K562 (cell line): ENCODE results near the gene PRPF8. TPM values are rescaled to one million over a fixed set of nuclear protein-coding genes. Genes with fewer than 3 reads are reported as not detected.

Source experiments
- CXXC5 ChIP-seq: fragments of 250-450 bp; sonication (Bioruptor Pico); IDR thresholded peaks from 2 replicates; pipeline ENCODE4 v1.8.0; 2022; ENCODE audit warnings: inconsistent platforms, mild to moderate bottlenecking, moderate library complexity
- EGR1 ChIP-seq: fragments of 450-650 bp; conservative IDR thresholded peaks from 2 replicates; pipeline ENCODE4 v1.6.1; 2017; ENCODE audit warnings: mild to moderate bottlenecking
- POLR2A ChIP-seq: fragments of 450-650 bp; conservative IDR thresholded peaks from 2 replicates; pipeline ENCODE4 v1.6.1; 2016
- SIN3A ChIP-seq, 2 experiments: fragments of 150-350 bp in 1 of 2; IDR thresholded peaks; 2 replicates each; pipeline ENCODE4 v1.6.1; 2011 to 2016; ENCODE audit warnings: borderline replicate concordance in 2 of 2, low read depth in 2 of 2, low read length in 2 of 2, mild to moderate bottlenecking in 2 of 2, moderate library complexity in 2 of 2; ENCODE audit not compliant: control insufficient read depth in 1 of 2
- ZNF23 ChIP-seq: fragments of 250-450 bp; sonication (Bioruptor Pico); IDR thresholded peaks from 2 replicates; pipeline ENCODE4 v1.4.0; 2020; ENCODE audit warnings: mild to moderate bottlenecking
- polyA plus RNA-seq, 8 experiments: library from polyadenylated mRNA; depleted of rRNA in 4 of 8; stranded (reverse) in 5 of 8; unstranded in 3 of 8; fragments of >200 nt; fragmentation: Nextera tagmentation in 2 of 8; fragmentation: Illumina TruSeq in 1 of 8; extraction: Ambion mirVana in 2 of 8; extraction: Trizol in 1 of 8; gene quantifications; 2 replicates each; pipeline versions ENCODE4 v1.2.1 to v1.2.3, GENCODE V29; 2011 to 2014; ENCODE audit warnings: inconsistent platforms in 1 of 8, missing spikeins in 1 of 8
- total RNA-seq, 7 experiments: library from RNA; depleted of rRNA in 6 of 7; stranded (reverse); fragments of >200 nt in 6 of 7; fragmentation: Illumina TruSeq in 2 of 7; extraction: Trizol in 2 of 7; gene quantifications; 2 replicates each; pipeline versions ENCODE4 v1.2.1 to v1.2.3, GENCODE V29; 2011 to 2021; ENCODE audit warnings: low replicate concordance in 1 of 7
- TF ChIP-seq, protein P1 (sequence below), 2 experiments: fragments of 450-650 bp; formaldehyde crosslinking in 1 of 2; IDR thresholded peaks; 2 replicates each; pipeline versions ENCODE4 v1.4.0 to v1.6.1; 2014 to 2020; ENCODE audit warnings: mild to moderate bottlenecking in 2 of 2, borderline replicate concordance in 1 of 2, low read depth in 1 of 2
- TF ChIP-seq, protein P2 (sequence below): fragments of 450-650 bp; IDR thresholded peaks from 2 replicates; pipeline ENCODE4 v1.6.1; 2016; ENCODE audit warnings: low read depth
- TF ChIP-seq, protein P3 (sequence below): fragments of 200-800 bp; sonication (Bioruptor generic); IDR thresholded peaks from 2 replicates; pipeline ENCODE4 v1.6.1; 2017; ENCODE audit warnings: missing genetic modification characterization, missing compliant biosample characterization

PRPF8 gene
- total and polyA plus RNA-seq, 9 of the 15 experiments (the other 6 are each of a cell fraction or from before 2014, with no cell fraction given): 64.3 to 294 (median 85.9) TPM

DNA sequence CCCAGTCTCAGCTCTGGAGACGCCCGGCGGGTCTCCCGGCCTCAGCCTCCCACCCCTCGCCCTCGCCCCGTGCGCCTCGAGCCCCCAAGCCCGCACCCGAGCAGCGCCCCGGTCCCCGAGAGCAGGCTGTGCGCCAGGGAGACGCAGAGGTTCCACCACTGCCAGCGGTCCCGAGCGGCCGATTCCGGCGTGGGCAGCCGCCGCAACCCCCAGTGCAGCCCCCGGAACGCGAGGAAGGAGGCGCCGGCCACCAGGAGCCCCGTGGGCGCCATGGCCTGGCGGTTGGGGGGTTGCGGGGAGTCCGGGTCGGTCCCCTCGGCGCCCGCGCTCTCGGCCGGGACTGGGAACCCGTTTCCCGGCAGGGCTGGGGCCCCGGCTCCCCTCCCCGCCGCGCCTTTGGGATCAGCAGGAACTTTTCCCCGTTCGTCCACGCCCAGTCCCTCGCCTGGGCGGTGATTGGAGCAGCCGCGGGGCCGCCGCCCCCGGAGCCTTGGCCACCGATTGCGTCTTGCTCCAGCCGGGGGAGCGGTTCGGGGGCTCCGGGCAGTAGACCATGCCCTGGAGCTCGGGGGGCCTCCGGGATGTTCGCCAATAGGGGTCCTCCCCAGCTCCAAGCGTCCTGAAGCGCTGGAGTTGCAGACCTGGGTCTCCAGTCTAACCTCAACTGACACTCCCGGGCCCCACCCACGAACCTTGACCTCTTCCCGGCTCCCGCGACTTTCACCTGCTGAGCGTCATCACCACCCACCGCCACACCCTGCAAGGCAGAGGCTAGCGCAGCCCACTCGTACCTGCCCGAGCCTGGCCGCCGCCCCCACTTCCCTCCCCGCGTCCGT is 25.5 kb upstream of the PRPF8 start, which contains the start of gene TLCD2 (continued):
- TF ChIP-seq, protein P1, sequence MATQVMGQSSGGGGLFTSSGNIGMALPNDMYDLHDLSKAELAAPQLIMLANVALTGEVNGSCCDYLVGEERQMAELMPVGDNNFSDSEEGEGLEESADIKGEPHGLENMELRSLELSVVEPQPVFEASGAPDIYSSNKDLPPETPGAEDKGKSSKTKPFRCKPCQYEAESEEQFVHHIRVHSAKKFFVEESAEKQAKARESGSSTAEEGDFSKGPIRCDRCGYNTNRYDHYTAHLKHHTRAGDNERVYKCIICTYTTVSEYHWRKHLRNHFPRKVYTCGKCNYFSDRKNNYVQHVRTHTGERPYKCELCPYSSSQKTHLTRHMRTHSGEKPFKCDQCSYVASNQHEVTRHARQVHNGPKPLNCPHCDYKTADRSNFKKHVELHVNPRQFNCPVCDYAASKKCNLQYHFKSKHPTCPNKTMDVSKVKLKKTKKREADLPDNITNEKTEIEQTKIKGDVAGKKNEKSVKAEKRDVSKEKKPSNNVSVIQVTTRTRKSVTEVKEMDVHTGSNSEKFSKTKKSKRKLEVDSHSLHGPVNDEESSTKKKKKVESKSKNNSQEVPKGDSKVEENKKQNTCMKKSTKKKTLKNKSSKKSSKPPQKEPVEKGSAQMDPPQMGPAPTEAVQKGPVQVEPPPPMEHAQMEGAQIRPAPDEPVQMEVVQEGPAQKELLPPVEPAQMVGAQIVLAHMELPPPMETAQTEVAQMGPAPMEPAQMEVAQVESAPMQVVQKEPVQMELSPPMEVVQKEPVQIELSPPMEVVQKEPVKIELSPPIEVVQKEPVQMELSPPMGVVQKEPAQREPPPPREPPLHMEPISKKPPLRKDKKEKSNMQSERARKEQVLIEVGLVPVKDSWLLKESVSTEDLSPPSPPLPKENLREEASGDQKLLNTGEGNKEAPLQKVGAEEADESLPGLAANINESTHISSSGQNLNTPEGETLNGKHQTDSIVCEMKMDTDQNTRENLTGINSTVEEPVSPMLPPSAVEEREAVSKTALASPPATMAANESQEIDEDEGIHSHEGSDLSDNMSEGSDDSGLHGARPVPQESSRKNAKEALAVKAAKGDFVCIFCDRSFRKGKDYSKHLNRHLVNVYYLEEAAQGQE (IDR thresholded peaks at IDR 0.05; ENCODE audit: borderline replicate concordance): no peak
- TF ChIP-seq, protein P1 (CRISPR knock-in tag; IDR thresholded peaks at IDR 0.05; ENCODE audit: low read depth): 0 out of 2 replicates have a peak, but pooled peaks have one; percentile 52
- TF ChIP-seq CXXC5 (CRISPR knock-in tag) (peak; percentile 42; the same call in 1 of the 2 replicates), SIN3A (IDR thresholded peaks at IDR 0.05; ENCODE audit: borderline replicate concordance in 2 of 2, control insufficient read depth in 1 of 2, low read depth in 2 of 2, low read length in 2 of 2) (peak in 1 of 2 experiments; percentile 12; a peak in 1 of 4 replicates), POLR2A (0 out of 2 replicates have a peak, but pooled peaks have one; percentile 45), EGR1 (peak; percentile 60; the same call in 1 of the 2 replicates), ZNF23 (no peak)
- TF ChIP-seq, protein P2, sequence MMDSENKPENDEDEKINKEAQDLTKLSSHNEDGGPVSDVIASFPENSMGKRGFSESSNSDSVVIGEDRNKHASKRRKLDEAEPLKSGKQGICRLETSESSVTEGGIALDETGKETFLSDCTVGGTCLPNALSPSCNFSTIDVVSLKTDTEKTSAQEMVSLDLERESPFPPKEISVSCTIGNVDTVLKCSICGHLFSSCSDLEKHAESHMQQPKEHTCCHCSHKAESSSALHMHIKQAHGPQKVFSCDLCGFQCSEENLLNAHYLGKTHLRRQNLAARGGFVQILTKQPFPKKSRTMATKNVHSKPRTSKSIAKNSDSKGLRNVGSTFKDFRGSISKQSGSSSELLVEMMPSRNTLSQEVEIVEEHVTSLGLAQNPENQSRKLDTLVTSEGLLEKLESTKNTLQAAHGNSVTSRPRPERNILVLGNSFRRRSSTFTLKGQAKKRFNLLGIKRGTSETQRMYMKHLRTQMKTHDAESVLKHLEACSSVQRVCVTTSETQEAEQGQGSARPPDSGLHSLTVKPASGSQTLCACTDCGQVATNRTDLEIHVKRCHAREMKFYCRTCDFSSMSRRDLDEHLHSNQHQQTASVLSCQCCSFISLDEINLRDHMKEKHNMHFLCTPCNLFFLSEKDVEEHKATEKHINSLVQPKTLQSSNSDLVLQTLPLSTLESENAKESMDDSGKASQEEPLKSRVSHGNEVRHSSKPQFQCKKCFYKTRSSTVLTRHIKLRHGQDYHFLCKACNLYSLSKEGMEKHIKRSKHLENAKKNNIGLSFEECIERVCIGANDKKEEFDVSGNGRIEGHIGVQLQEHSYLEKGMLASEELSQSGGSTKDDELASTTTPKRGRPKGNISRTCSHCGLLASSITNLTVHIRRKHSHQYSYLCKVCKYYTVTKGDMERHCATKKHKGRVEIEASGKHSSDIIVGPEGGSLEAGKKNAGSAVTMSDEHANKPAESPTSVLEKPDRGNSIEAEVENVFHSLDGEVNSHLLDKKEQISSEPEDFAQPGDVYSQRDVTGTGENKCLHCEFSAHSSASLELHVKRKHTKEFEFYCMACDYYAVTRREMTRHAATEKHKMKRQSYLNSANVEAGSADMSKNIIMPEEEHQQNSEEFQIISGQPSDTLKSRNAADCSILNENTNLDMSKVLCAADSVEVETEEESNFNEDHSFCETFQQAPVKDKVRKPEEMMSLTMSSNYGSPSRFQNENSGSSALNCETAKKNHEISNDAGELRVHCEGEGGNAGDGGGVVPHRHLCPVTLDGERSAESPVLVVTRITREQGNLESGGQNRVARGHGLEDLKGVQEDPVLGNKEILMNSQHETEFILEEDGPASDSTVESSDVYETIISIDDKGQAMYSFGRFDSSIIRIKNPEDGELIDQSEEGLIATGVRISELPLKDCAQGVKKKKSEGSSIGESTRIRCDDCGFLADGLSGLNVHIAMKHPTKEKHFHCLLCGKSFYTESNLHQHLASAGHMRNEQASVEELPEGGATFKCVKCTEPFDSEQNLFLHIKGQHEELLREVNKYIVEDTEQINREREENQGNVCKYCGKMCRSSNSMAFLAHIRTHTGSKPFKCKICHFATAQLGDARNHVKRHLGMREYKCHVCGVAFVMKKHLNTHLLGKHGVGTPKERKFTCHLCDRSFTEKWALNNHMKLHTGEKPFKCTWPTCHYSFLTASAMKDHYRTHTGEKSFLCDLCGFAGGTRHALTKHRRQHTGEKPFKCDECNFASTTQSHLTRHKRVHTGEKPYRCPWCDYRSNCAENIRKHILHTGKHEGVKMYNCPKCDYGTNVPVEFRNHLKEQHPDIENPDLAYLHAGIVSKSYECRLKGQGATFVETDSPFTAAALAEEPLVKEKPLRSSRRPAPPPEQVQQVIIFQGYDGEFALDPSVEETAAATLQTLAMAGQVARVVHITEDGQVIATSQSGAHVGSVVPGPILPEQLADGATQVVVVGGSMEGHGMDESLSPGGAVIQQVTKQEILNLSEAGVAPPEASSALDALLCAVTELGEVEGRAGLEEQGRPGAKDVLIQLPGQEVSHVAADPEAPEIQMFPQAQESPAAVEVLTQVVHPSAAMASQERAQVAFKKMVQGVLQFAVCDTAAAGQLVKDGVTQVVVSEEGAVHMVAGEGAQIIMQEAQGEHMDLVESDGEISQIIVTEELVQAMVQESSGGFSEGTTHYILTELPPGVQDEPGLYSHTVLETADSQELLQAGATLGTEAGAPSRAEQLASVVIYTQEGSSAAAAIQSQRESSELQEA: no peak
- TF ChIP-seq, protein P3, sequence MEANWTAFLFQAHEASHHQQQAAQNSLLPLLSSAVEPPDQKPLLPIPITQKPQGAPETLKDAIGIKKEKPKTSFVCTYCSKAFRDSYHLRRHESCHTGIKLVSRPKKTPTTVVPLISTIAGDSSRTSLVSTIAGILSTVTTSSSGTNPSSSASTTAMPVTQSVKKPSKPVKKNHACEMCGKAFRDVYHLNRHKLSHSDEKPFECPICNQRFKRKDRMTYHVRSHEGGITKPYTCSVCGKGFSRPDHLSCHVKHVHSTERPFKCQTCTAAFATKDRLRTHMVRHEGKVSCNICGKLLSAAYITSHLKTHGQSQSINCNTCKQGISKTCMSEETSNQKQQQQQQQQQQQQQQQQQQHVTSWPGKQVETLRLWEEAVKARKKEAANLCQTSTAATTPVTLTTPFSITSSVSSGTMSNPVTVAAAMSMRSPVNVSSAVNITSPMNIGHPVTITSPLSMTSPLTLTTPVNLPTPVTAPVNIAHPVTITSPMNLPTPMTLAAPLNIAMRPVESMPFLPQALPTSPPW: peak; percentile 73
